Keratinocyte (primary cell): ENCODE data around the gene ZFYVE28. TPM values are rescaled to one million over a fixed set of nuclear protein-coding genes. Genes with fewer than 3 reads are reported as not detected.

Experiments
- DNase-seq: peaks from one replicate; pipeline ENCODE4 v3.0.0-alpha.2; 2011; ENCODE audit warnings: low read depth, missing footprints, low spot score
- FAIRE-seq: peaks from 2 replicates; lab custom pipeline; 2011; peaks lifted over from hg19 to GRCh38; lab: Jason Lieb, UNC
- H2AFZ ChIP-seq: 2 replicates; pipeline ENCODE4 v1.6.0; 2012; ENCODE audit warnings: low read length, control low read depth, inconsistent platforms; ENCODE audit not compliant: control insufficient read depth
- H3K27ac ChIP-seq: 2 replicates; pipeline ENCODE4 v1.5.1; 2011; ENCODE audit warnings: low read length; ENCODE audit not compliant: control insufficient read depth, insufficient read depth
- H3K27me3 ChIP-seq: 3 replicates; pipeline ENCODE4 v1.6.0; 2011; ENCODE audit warnings: low read length; ENCODE audit not compliant: control insufficient read depth, insufficient read depth; ENCODE audit errors: extremely low read depth
- H3K36me3 ChIP-seq, 2 experiments: 2 replicates in 1 of 2; 3 replicates in 1 of 2; pipeline ENCODE4 v1.5.1; 2011; ENCODE audit warnings: low read length in 2 of 2, mild to moderate bottlenecking in 1 of 2; ENCODE audit not compliant: control insufficient read depth in 2 of 2, insufficient read depth in 2 of 2; ENCODE audit errors: extremely low read depth in 1 of 2
- H3K4me1 ChIP-seq: 3 replicates; pipeline ENCODE4 v1.5.1; 2011; ENCODE audit warnings: low read length; ENCODE audit not compliant: control insufficient read depth, insufficient read depth; ENCODE audit errors: extremely low read depth
- H3K4me2 ChIP-seq: 3 replicates; pipeline ENCODE4 v1.6.0; 2011; ENCODE audit warnings: low read depth, low read length; ENCODE audit not compliant: control insufficient read depth, insufficient read depth; ENCODE audit errors: extremely low read depth
- H3K4me3 ChIP-seq, 3 experiments: fragments of 200-600 bp in 1 of 3; sonication (generic) in 1 of 3; 2 replicates in 2 of 3; 3 replicates in 1 of 3; pipeline ENCODE4 v1.5.1; 2011 to 2016; ENCODE audit warnings: low read length in 3 of 3, mild to moderate bottlenecking in 3 of 3, control low read depth in 2 of 3, inconsistent platforms in 1 of 3, low read depth in 1 of 3, mixed read lengths in 1 of 3, mixed run types in 1 of 3, moderate library complexity in 1 of 3; ENCODE audit not compliant: control insufficient read depth in 2 of 3, insufficient read depth in 2 of 3; ENCODE audit errors: extremely low read depth in 1 of 3
- H3K79me2 ChIP-seq: 2 replicates; pipeline ENCODE4 v1.6.0; 2012; ENCODE audit warnings: low read length; ENCODE audit not compliant: control insufficient read depth, insufficient read depth
- H3K9ac ChIP-seq: 3 replicates; pipeline ENCODE4 v1.6.0; 2011; ENCODE audit warnings: low read length; ENCODE audit not compliant: control insufficient read depth, insufficient read depth; ENCODE audit errors: extremely low read depth
- H3K9me1 ChIP-seq: 3 replicates; pipeline ENCODE4 v1.6.0; 2011; ENCODE audit warnings: low read length; ENCODE audit not compliant: control insufficient read depth, insufficient read depth; ENCODE audit errors: extremely low read depth
- H3K9me3 ChIP-seq: 2 replicates; pipeline ENCODE4 v1.5.1; 2012; ENCODE audit warnings: low read depth, low read length; ENCODE audit not compliant: control insufficient read depth
- H4K20me1 ChIP-seq: 3 replicates; pipeline ENCODE4 v1.6.0; 2011; ENCODE audit warnings: low read length; ENCODE audit not compliant: control insufficient read depth, insufficient read depth; ENCODE audit errors: extremely low read depth
- CTCF ChIP-seq, 3 experiments: IDR thresholded peaks in 1 of 3; conservative IDR thresholded peaks in 1 of 3; optimal IDR thresholded peaks in 1 of 3; 2 replicates in 2 of 3; 3 replicates in 1 of 3; pipeline versions ENCODE3 to v1.5.1; 2011; ENCODE audit warnings: low read length in 3 of 3, mild to moderate bottlenecking in 3 of 3, moderate library complexity in 2 of 3, control low read depth in 1 of 3, inconsistent platforms in 1 of 3; ENCODE audit not compliant: insufficient read depth in 2 of 3; ENCODE audit errors: extremely low read depth in 1 of 3
- EZH2 ChIP-seq: IDR thresholded peaks from one replicate; pipeline ENCODE4 v1.6.1; 2012; ENCODE audit warnings: inconsistent platforms, mild to moderate bottlenecking, low read length, moderate library complexity
- dilution Hi-C: fragments of 300-500 bp; cut with MboI; formaldehyde crosslinking; loops from one replicate; pipeline ENCODE4 v1.7.0; 2020; ENCODE audit warnings: low sequenced_read_pairs; ENCODE audit not compliant: extremely low pct_ligation_motif_present
- polyA plus RNA-seq, 5 experiments: library from polyadenylated mRNA; depleted of rRNA in 3 of 5; stranded (reverse) in 3 of 5; stranded (forward) in 1 of 5; unstranded in 1 of 5; fragments of >200 nt; gene quantifications; 1 replicate in 1 of 5; 2 replicates in 3 of 5; 3 replicates in 1 of 5; pipeline versions ENCODE4 v1.2.1 to v1.2.3, GENCODE V29; 2011 to 2012; ENCODE audit warnings: missing spikeins in 2 of 5, low read depth in 1 of 5, low replicate concordance in 1 of 5

The ZFYVE28 gene
- polyA plus RNA-seq, 1 donor (not counting 4 experiments of a cell fraction or from before 2014, with no cell fraction given) = 0.33 TPM

- Histone ChIP-seq H3K9me1 (no peaks in the 10 kb centered on the region), H4K20me1 (no peaks in the 10 kb centered on the region), H3K9ac (no peak overlapping the region), H3K4me3 (peak overlapping the region in 2 of 3 experiments; percentile 16 to 51), H3K4me2 (peak overlapping the region; percentile 80), H3K27ac (no peak overlapping the region), H3K9me3 (no peaks in the 10 kb centered on the region), H3K27me3 (peaks cover 54% of the 10 kb centered on the region), H3K36me3 (no peaks in the 10 kb centered on the region), H2AFZ (no peak overlapping the region), H3K79me2 (no peaks in the 10 kb centered on the region), H3K4me1 (peaks cover 27% of the 10 kb centered on the region)
- no peak for FAIRE-seq
- no peak for DNase-seq
- dilution Hi-C loops = no loop called here
- TF ChIP-seq EZH2 (no peak), CTCF (optimal IDR thresholded peaks at IDR 0.05 in 1 of 3, IDR thresholded peaks at IDR 0.05 in 1 of 3, conservative IDR thresholded peaks at IDR 0.05 in 1 of 3; ENCODE audit: extremely low read depth in 1 of 3, insufficient read depth in 2 of 3, low read length in 3 of 3) (no peak)
These were observed 1.1 kb downstream of the ZFYVE28 start for GRCh38 chr4:2417226-2417764.

- Histone ChIP-seq H2AFZ (peak overlapping the region; percentile 9), H3K9me3 (no peaks in the 10 kb centered on the region), H3K79me2 (no peaks in the 10 kb centered on the region), H3K9me1 (no peaks in the 10 kb centered on the region), H4K20me1 (no peaks in the 10 kb centered on the region), H3K4me2 (peak overlapping the region; percentile 80), H3K27me3 (peaks cover 51% of the 10 kb centered on the region), H3K36me3 (no peaks in the 10 kb centered on the region), H3K4me3 (peak overlapping the region in 1 of 3 experiments; percentile 16), H3K9ac (no peak overlapping the region), H3K27ac (no peak overlapping the region), H3K4me1 (peaks cover 31% of the 10 kb centered on the region)
- DNase-seq = no peak
- dilution Hi-C loops = no loop called here
- FAIRE-seq = no peak
- TF ChIP-seq EZH2 (peak; percentile 95), CTCF (optimal IDR thresholded peaks at IDR 0.05 in 1 of 3, IDR thresholded peaks at IDR 0.05 in 1 of 3, conservative IDR thresholded peaks at IDR 0.05 in 1 of 3; ENCODE audit: extremely low read depth in 1 of 3, insufficient read depth in 2 of 3, low read length in 3 of 3) (no peak)
These were observed 1.8 kb downstream of the ZFYVE28 start for GRCh38 chr4:2416564-2417225.
